IPS-NIHi7 (cell line): ENCODE results near the gene GPBP1.

ENCODE experiments used
- DNase-seq: peaks from one replicate; pipeline ENCODE4 v3.0.0; 2012; ENCODE audit warnings: mixed read lengths; ENCODE audit errors: extremely low spot score

Gene GPBP1

DNA sequence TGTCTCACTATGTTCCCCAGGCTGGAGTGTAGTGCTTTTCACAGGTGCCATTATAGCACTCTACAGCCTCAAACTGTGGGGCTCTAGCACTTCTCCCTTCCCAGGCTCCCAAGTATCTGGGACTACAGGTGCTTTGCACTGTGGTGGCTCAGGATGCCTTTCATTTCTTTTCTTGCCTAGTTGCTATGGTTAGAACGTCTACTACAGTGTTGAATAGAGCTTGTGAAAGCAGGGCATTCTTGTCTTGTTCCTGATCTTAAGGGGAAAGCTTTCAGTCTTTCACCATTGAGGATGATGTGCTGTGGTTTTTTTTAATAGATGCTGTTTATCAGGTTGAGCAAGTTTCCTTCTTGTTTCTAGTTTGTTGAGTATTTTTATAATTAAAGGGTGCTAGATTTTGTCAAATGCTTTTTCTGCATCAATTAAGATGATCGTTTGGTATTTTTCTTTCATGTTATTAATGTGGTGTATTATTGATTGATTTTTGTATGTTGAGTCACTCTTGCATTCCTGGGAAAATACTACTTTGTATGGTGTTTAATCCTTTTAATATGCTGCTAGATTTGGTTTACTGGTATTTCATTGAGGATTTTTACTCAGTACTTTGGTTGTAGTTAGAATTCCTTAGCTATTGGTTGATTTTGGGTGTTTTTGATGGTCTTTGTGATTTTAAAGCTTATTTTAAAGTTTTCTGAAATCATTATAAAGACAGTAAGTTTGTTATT, 35.6 kb downstream of the GPBP1 start:
- no peak for DNase-seq

- DNase-seq = no peak
Measured at GRCh38 chr5:57210633-57211032, 36.8 kb downstream of the GPBP1 start.

DNA sequence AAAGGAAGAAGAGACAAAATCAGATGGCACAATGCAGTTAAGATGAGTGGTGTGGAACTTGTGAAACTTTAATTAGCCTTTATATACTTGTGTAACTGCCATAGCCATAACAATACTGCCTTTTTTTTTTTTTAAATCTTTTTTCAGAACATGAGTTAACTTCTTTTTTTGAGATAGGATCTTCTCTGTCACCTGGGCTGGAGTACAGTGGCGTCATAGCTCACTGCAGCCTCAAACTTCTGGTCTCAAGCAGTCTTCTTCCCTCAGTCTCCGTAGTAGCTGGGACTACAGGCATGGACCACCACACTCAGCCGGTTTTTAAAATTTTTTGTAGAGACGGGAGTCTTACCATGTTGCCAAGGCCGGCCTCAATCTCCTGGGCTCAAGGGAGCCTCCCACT, 37.2 kb downstream of the GPBP1 start:
- DNase-seq = no peak

DNA sequence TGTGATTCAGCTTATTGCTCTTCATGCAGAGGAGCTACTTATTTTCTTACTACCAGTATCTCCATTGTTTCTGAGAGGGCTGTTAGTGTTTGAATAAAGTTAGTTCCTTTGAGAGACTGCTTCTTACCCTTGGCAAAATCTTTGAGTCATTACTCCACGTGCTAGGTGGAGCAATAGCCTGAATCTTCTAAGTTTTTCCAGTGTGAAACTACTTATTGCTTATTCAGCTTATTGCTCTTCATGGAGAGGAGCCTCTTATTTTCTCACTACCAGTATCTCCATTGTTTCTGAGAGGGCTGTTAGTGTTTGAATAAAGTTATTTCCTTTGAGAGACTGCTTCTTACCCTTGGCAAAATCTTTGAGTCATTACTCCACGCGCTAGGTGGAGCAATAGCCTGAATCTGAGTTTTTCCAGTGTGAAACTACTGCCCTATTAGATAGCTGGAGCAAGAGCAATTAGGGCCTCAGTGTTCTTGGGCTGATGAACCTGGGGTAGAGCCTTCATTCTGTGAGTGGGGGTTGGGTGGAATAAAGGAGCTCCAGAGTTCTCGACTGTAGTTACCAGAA, 41.9 kb downstream of the GPBP1 start:
- DNase-seq = no peak

DNA sequence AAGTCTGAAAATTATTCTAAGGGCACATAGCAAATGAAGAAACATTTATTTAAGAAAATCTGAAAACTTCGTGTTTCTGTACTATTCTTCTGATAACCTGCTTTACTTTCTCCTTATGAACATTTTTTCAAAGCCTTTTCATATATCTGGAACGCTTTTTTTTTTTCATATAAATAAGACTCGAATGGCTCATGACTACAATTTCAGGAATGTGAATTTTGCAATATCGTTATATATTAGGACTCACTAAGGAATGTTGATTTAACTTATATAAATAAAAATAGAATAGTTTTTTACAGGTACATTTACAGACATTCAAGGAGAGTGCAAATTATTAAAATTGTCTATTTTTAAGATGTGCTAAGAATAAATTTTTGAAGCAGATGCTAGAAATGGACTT, 42.9 kb downstream of the GPBP1 start:
- DNase-seq = no peak

GRCh38 chr5:57219386-57219785, 45.5 kb downstream of the GPBP1 start:
- no peak for DNase-seq

- peak; percentile 22 for DNase-seq
Measured at GRCh38 chr5:57221049-57221568, 47.2 kb downstream of the GPBP1 start.

- DNase-seq = no peak
Measured at GRCh38 chr5:57225553-57225952, 51.7 kb downstream of the GPBP1 start.

- DNase-seq = no peak
Measured at GRCh38 chr5:57229313-57229712, 55.5 kb downstream of the GPBP1 start.

- DNase-seq = no peak
Measured at GRCh38 chr5:57231607-57232006, 57.7 kb downstream of the GPBP1 start.

GRCh38 chr5:57232293-57233033, 58.6 kb downstream of the GPBP1 start:
- DNase-seq = no peak

GRCh38 chr5:57243286-57244137, 69.7 kb downstream of the GPBP1 start:
- DNase-seq = no peak

DNA sequence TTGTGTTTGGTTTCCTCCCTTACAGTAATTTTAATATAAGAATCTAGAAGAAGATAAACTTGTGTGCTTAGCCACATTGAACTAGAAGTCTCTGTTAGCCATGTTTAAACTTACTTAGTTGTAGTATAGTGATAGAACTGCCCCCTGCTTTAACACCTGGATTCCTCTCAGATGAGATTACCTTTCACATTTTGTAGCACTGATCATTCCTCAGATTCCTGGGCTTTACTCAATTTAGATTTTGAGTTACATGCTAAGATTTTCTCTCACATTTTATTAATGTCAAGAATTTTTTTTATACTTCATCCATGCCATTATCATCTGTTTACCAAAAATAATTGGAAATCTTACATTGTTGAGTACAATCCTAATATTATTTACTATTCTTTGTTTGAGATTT, 70.5 kb downstream of the GPBP1 start:
- DNase-seq = no peak

DNA sequence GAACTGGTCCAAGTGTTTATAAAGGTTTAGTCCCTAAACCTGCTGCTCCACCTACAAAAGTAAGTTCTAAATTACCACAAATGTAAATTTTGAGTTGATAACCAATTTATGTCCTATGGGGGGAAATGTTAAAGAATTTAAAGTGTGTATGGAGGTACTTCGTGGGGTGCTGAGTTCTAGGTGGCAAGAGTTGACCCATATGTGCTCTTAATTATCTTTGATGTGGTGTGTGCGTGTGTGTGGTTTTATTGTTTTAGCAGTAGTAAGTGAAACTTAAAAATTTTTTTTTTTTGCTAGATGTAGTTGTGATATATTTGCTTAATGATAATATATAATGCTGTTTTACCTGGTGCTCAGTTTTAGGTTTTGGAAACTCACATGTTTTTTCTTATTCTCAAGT, 72.6 kb downstream of the GPBP1 start:
- DNase-seq = no peak

DNA sequence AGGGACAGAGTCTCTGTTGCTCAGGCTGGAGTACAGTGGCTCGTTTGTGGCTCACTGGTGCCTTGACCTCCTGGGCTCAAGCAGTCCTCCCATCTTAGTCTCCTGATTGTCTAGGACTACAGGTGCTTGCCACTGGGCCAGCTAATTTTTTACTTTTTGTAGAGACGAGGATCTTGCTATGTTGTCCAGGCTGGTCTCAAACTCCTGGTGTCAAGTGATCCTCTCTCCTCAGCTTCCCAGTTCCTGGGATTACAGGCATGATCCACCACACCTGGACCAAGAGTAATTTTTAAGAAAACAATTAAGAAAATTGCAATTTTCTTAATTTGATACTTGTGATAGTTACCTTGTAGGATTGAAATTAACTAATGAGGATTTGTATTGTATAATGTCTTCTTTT, 73.9 kb downstream of the GPBP1 start:
- no peak for DNase-seq

- no peak for DNase-seq
Measured at GRCh38 chr5:57249265-57249874, 75.5 kb downstream of the GPBP1 start.

DNA sequence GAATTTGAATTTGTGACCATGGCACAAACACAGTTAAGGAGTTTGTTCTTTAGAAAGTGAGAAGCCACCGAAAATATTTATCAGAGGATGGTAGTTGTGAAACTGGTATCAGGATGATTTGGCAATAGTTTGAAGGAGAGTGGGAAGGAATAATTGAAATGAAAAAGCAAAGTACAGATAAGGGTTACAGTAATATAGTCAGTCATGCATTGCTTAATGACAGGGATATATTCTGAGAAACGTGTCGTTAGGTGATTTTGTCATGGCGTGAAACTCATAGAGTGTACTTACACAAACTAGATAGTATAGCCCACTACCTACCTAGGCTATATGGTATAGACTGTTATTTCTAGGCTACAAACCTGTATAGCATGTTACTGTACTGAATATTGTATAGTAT, 84.2 kb downstream of the GPBP1 start:
- no peak for DNase-seq

DNA sequence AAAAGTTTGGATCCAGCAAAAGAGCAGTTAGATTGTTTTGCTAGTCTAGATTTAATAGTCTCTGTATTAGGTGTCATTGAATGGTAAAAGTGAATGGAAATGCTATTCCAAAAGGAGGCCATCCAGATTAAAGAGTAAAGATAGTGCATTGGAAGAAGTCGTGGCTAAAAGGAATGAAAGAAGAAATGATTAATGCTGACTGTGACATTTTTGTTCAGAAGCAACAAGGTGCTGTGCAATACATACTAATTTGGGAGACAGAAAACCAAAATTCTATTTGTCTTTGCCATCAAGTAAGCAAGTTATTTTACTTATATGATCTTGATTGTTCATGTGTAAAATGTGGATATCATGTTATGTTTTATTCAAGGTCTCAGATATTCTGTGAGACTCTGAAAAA, 85.1 kb downstream of the GPBP1 start:
- no peak for DNase-seq

- DNase-seq = no peak
Measured at GRCh38 chr5:57259704-57260103, 85.8 kb downstream of the GPBP1 start.

GRCh38 chr5:57262541-57262940, 88.7 kb downstream of the GPBP1 start:
- no peak for DNase-seq

- DNase-seq = no peak
Measured at GRCh38 chr5:57267805-57268204, 93.9 kb downstream of the GPBP1 start.

GRCh38 chr5:57276353-57276752, 102.5 kb downstream of the GPBP1 start:
- DNase-seq = no peak
